ENCODE data around the gene CFAP299.
"Not testable (repeated sequence)": the region's sequence is repeated elsewhere in the genome, so short reads cannot be mapped to it uniquely, and the experiment has no call there.

Gene CFAP299

GRCh38 chr4:80749558-80749957 is 414.0 kb downstream of the CFAP299 start:
- not testable (repeated sequence) for H3K27me3 ChIP-seq (ENCODE audit: control insufficient read depth, insufficient read depth, low read length); H3K4me1 ChIP-seq (ENCODE audit: control insufficient read depth, insufficient read depth, low read length); H3K4me2 ChIP-seq (ENCODE audit: low read length); H3K4me3 ChIP-seq (ENCODE audit: low read length); H3K9ac ChIP-seq (ENCODE audit: low read depth, low read length); H3K36me3 ChIP-seq (ENCODE audit: insufficient read depth, low read length); H3K9me3 ChIP-seq (replicated peaks; ENCODE audit: low read length)

- Histone ChIP-seq H3K27me3 (ENCODE audit: control insufficient read depth, insufficient read depth, low read length) (no peaks in the 10 kb centered on the region), H3K36me3 (ENCODE audit: insufficient read depth, low read length) (no peaks in the 10 kb centered on the region), H3K4me2 (ENCODE audit: low read length) (no peak overlapping the region), H3K4me3 (ENCODE audit: low read length) (no peak overlapping the region), H3K4me1 (ENCODE audit: control insufficient read depth, insufficient read depth, low read length) (no peaks in the 10 kb centered on the region), H3K9me3 (replicated peaks; ENCODE audit: low read length) (no peaks in the 10 kb centered on the region), H3K9ac (ENCODE audit: low read depth, low read length) (no peak overlapping the region)
These were observed 415.7 kb downstream of the CFAP299 start for GRCh38 chr4:80751200-80751599.

- Histone ChIP-seq H3K9me3 (replicated peaks; ENCODE audit: low read length) (no peaks in the 10 kb centered on the region), H3K4me2 (ENCODE audit: low read length) (no peak overlapping the region), H3K36me3 (ENCODE audit: insufficient read depth, low read length) (no peaks in the 10 kb centered on the region), H3K27me3 (ENCODE audit: control insufficient read depth, insufficient read depth, low read length) (no peaks in the 10 kb centered on the region), H3K4me3 (ENCODE audit: low read length) (no peak overlapping the region), H3K9ac (ENCODE audit: low read depth, low read length) (no peak overlapping the region), H3K4me1 (ENCODE audit: control insufficient read depth, insufficient read depth, low read length) (no peaks in the 10 kb centered on the region)
These were observed 432.4 kb downstream of the CFAP299 start for GRCh38 chr4:80767944-80768343.

GRCh38 chr4:80776168-80776567 is 440.6 kb downstream of the CFAP299 start:
- no peaks in the 10 kb centered on the region for H3K36me3 ChIP-seq (ENCODE audit: insufficient read depth, low read length)
- no peaks in the 10 kb centered on the region for H3K4me1 ChIP-seq (ENCODE audit: control insufficient read depth, insufficient read depth, low read length)
- H3K9me3 ChIP-seq (replicated peaks; ENCODE audit: low read length), result no peaks in the 10 kb centered on the region
- H3K9ac ChIP-seq (ENCODE audit: low read depth, low read length), result no peak overlapping the region
- H3K4me3 ChIP-seq (ENCODE audit: low read length), result no peak overlapping the region
- H3K4me2 ChIP-seq (ENCODE audit: low read length), result no peak overlapping the region
- H3K27me3 ChIP-seq (ENCODE audit: control insufficient read depth, insufficient read depth, low read length), result no peaks in the 10 kb centered on the region

DNA sequence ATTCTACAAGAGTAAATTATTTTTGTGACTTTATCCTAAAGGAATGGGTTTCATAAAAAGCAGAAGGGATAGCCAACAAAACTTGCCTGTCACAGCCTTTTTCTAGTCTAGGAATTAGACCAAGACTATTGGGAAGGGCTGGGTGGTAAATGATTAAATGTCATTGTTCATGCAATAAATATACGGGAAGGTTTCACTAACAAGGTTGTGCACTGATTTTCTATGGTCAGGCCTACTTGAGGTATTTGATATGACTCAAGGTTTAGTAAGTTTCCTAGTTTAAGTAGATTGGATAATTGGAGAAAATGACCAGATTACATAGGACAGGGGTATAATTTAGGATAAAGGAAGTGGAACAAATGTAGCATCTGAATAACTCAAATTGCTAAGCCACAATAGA is 445.9 kb downstream of the CFAP299 start:
- H3K36me3 ChIP-seq (ENCODE audit: insufficient read depth, low read length), result no peaks in the 10 kb centered on the region
- no peaks in the 10 kb centered on the region for H3K9me3 ChIP-seq (replicated peaks; ENCODE audit: low read length)
- H3K4me1 ChIP-seq (ENCODE audit: control insufficient read depth, insufficient read depth, low read length), result no peaks in the 10 kb centered on the region
- no peak overlapping the region for H3K4me3 ChIP-seq (ENCODE audit: low read length)
- no peaks in the 10 kb centered on the region for H3K27me3 ChIP-seq (ENCODE audit: control insufficient read depth, insufficient read depth, low read length)
- H3K9ac ChIP-seq (ENCODE audit: low read depth, low read length), result no peak overlapping the region
- H3K4me2 ChIP-seq (ENCODE audit: low read length), result no peak overlapping the region

DNA sequence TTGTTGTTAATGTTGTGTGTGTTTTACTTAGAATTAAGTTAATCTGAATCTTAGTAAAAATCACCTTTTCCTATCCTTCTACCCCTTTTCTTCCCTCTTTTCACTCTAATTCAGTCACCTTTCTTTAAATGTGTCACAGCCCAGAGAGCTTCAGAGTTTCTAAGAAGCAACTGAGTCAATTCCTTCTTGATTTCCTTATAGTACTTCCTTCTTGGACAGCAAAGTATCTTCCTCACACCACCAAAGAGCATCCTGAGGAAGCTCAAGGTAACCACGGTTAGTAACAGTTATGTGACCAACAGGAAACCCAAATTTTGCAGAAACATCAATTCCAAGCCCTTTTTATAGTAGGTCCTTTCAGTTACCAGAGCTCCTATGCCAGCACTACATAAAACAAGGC is 451.8 kb downstream of the CFAP299 start:
- Histone ChIP-seq H3K27me3 (ENCODE audit: control insufficient read depth, insufficient read depth, low read length) (no peaks in the 10 kb centered on the region), H3K4me2 (ENCODE audit: low read length) (no peak overlapping the region), H3K9ac (ENCODE audit: low read depth, low read length) (no peak overlapping the region), H3K4me3 (ENCODE audit: low read length) (no peak overlapping the region), H3K9me3 (replicated peaks; ENCODE audit: low read length) (no peaks in the 10 kb centered on the region), H3K36me3 (ENCODE audit: insufficient read depth, low read length) (no peaks in the 10 kb centered on the region), H3K4me1 (ENCODE audit: control insufficient read depth, insufficient read depth, low read length) (no peaks in the 10 kb centered on the region)

DNA sequence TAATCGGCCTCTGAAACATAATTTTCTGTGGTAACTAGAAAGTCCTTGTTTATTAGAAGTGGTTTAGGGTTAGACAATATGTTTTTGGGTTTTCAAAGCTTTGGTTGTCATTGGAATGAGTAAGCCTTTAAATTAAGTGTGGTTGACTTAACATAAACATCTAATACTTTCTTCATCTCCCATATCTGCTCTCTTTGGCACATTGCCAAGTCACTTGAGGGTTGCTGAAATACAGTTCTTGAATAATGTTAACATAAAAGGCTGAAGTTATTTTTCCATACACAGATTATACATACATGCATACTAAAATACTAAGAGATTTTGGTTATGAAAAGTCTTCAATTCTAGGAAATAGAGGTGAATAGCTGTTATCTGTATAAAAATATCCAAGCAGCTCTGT is 453.3 kb downstream of the CFAP299 start:
- no peaks in the 10 kb centered on the region for H3K27me3 ChIP-seq (ENCODE audit: control insufficient read depth, insufficient read depth, low read length)
- no peak overlapping the region for H3K4me3 ChIP-seq (ENCODE audit: low read length)
- no peak overlapping the region for H3K9ac ChIP-seq (ENCODE audit: low read depth, low read length)
- H3K9me3 ChIP-seq (replicated peaks; ENCODE audit: low read length), result no peaks in the 10 kb centered on the region
- no peaks in the 10 kb centered on the region for H3K36me3 ChIP-seq (ENCODE audit: insufficient read depth, low read length)
- no peaks in the 10 kb centered on the region for H3K4me1 ChIP-seq (ENCODE audit: control insufficient read depth, insufficient read depth, low read length)
- H3K4me2 ChIP-seq (ENCODE audit: low read length), result no peak overlapping the region

- Histone ChIP-seq H3K4me1 (ENCODE audit: control insufficient read depth, insufficient read depth, low read length) (no peaks in the 10 kb centered on the region), H3K9me3 (replicated peaks; ENCODE audit: low read length) (no peaks in the 10 kb centered on the region), H3K4me2 (ENCODE audit: low read length) (no peak overlapping the region), H3K27me3 (ENCODE audit: control insufficient read depth, insufficient read depth, low read length) (no peaks in the 10 kb centered on the region), H3K36me3 (ENCODE audit: insufficient read depth, low read length) (no peaks in the 10 kb centered on the region), H3K9ac (ENCODE audit: low read depth, low read length) (no peak overlapping the region), H3K4me3 (ENCODE audit: low read length) (no peak overlapping the region)
These were observed 454.6 kb downstream of the CFAP299 start for GRCh38 chr4:80790152-80790551.

DNA sequence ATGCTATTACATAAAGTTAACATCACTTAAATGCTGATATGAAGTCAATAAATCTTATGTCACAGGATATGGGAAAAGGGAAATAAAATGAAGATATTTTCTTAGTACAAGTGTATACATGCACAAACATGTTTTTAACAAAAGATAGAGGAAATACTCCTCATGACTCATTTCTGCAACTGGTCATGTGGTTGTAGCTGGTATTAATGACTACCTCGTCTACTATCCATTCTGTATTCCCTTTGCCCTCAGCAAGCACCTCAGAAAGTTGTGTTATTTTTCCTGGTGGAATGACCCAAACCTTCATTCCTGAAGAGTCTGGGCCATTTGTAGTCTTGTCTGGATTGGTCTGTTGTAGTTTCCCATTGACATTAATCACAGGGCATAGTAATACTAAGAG is 458.1 kb downstream of the CFAP299 start:
- H3K4me3 ChIP-seq (ENCODE audit: low read length); H3K4me2 ChIP-seq (ENCODE audit: low read length); H3K9me3 ChIP-seq (replicated peaks; ENCODE audit: low read length); H3K27me3 ChIP-seq (ENCODE audit: control insufficient read depth, insufficient read depth, low read length); H3K36me3 ChIP-seq (ENCODE audit: insufficient read depth, low read length); H3K4me1 ChIP-seq (ENCODE audit: control insufficient read depth, insufficient read depth, low read length); H3K9ac ChIP-seq (ENCODE audit: low read depth, low read length): not testable (repeated sequence)

- H3K9me3 ChIP-seq (replicated peaks; ENCODE audit: low read length), result no peaks in the 10 kb centered on the region
- H3K36me3 ChIP-seq (ENCODE audit: insufficient read depth, low read length), result no peaks in the 10 kb centered on the region
- no peak overlapping the region for H3K4me2 ChIP-seq (ENCODE audit: low read length)
- H3K9ac ChIP-seq (ENCODE audit: low read depth, low read length), result no peak overlapping the region
- no peak overlapping the region for H3K4me3 ChIP-seq (ENCODE audit: low read length)
- no peaks in the 10 kb centered on the region for H3K27me3 ChIP-seq (ENCODE audit: control insufficient read depth, insufficient read depth, low read length)
- H3K4me1 ChIP-seq (ENCODE audit: control insufficient read depth, insufficient read depth, low read length), result no peaks in the 10 kb centered on the region
These were observed 462.6 kb downstream of the CFAP299 start for GRCh38 chr4:80798082-80798481.

GRCh38 chr4:80800719-80801118 is 465.2 kb downstream of the CFAP299 start:
- not testable (repeated sequence) for H3K4me3 ChIP-seq (ENCODE audit: low read length); H3K9me3 ChIP-seq (replicated peaks; ENCODE audit: low read length); H3K4me1 ChIP-seq (ENCODE audit: control insufficient read depth, insufficient read depth, low read length); H3K36me3 ChIP-seq (ENCODE audit: insufficient read depth, low read length); H3K27me3 ChIP-seq (ENCODE audit: control insufficient read depth, insufficient read depth, low read length); H3K4me2 ChIP-seq (ENCODE audit: low read length); H3K9ac ChIP-seq (ENCODE audit: low read depth, low read length)

DNA sequence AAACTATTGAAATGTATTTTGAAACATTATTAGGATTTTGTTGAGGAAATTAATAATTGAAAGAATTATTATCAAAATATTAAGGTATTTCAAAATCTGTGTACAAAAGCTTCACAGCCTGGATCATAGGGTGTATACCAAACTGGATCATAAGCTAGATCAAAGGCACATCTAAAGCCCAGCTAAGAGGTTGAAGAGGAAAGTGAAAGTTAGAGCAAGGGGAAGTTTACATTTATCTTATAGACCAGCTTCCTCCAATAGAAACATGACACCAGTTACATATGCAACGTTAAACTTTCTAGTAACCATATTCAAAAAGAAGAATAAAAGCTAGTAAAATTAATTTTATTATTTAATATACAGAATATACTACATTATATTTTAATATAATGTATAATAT is 467.8 kb downstream of the CFAP299 start:
- Histone ChIP-seq H3K9me3 (replicated peaks; ENCODE audit: low read length) (no peaks in the 10 kb centered on the region), H3K36me3 (ENCODE audit: insufficient read depth, low read length) (no peaks in the 10 kb centered on the region), H3K4me2 (ENCODE audit: low read length) (no peak overlapping the region), H3K4me3 (ENCODE audit: low read length) (no peak overlapping the region), H3K4me1 (ENCODE audit: control insufficient read depth, insufficient read depth, low read length) (no peaks in the 10 kb centered on the region), H3K9ac (ENCODE audit: low read depth, low read length) (no peak overlapping the region), H3K27me3 (ENCODE audit: control insufficient read depth, insufficient read depth, low read length) (no peaks in the 10 kb centered on the region)

DNA sequence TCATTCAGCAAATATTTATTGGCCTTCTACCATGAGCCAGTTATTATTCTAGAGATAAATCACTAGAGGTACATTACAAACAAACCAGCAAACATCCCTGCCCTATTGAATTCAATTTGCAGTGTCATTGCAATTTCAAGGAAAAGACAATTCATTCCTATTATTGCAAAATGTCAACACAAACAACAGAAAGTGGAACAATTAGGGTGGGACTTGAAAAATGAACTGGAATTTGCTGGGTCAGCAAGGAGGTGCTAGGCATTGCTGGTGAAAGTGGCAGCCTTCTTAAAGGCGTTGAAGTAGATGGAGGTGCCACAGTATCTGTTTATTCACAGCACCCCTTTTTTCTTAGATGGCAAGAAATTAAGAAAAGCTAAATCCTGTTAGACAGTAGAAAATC is 470.9 kb downstream of the CFAP299 start:
- H3K9me3 ChIP-seq (replicated peaks; ENCODE audit: low read length), result no peaks in the 10 kb centered on the region
- H3K27me3 ChIP-seq (ENCODE audit: control insufficient read depth, insufficient read depth, low read length), result no peaks in the 10 kb centered on the region
- no peak overlapping the region for H3K4me3 ChIP-seq (ENCODE audit: low read length)
- no peak overlapping the region for H3K4me2 ChIP-seq (ENCODE audit: low read length)
- H3K9ac ChIP-seq (ENCODE audit: low read depth, low read length), result no peak overlapping the region
- no peaks in the 10 kb centered on the region for H3K4me1 ChIP-seq (ENCODE audit: control insufficient read depth, insufficient read depth, low read length)
- no peaks in the 10 kb centered on the region for H3K36me3 ChIP-seq (ENCODE audit: insufficient read depth, low read length)

Data from skeletal muscle satellite cell (primary cell).